Cardiac muscle cell (in vitro differentiated cells and primary cell): ENCODE results near the gene APBA2. TPM values are rescaled to one million over a fixed set of nuclear protein-coding genes. Genes with fewer than 3 reads are reported as not detected.
A peak's percentile ranks its signal among the peaks of the same experiment; 100 is the strongest.

Source experiments
- DNase-seq, 2 donors: peaks; one replicate each; pipeline versions ENCODE4 v3.0.0 to v3.0.0-alpha.2; 2010 to 2017; ENCODE audit warnings: low read depth in 1 of 2, low spot score in 1 of 2
- H3K27ac ChIP-seq: fragments of 200-600 bp; sonication (generic); 2 replicates; pipeline ENCODE4 v1.5.1; 2016
- H3K27me3 ChIP-seq: fragments of 200-600 bp; sonication (generic); 2 replicates; pipeline ENCODE4 v1.6.0; 2016; ENCODE audit warnings: control low read depth
- H3K36me3 ChIP-seq: fragments of 200-600 bp; sonication (generic); 2 replicates; pipeline ENCODE4 v1.5.1; 2016; ENCODE audit warnings: control low read depth
- H3K4me1 ChIP-seq: fragments of 200-600 bp; sonication (generic); 2 replicates; pipeline ENCODE4 v1.8.1; 2017; ENCODE audit warnings: low read depth, mild to moderate bottlenecking, mixed run types
- H3K4me3 ChIP-seq: fragments of 200-600 bp; sonication (generic); 2 replicates; pipeline ENCODE4 v1.5.1; 2016; ENCODE audit warnings: mild to moderate bottlenecking
- H3K9me3 ChIP-seq: fragments of 200-600 bp; sonication (generic); 2 replicates; pipeline ENCODE4 v1.5.1; 2017; ENCODE audit warnings: low read depth, mild to moderate bottlenecking, control low read depth
- CTCF ChIP-seq: IDR thresholded peaks from 2 replicates; pipeline ENCODE4 v1.5.1; 2012; ENCODE audit warnings: low read depth, mild to moderate bottlenecking, low read length
- polyA plus RNA-seq: library from polyadenylated mRNA; unstranded; fragments of >200 nt; fragmentation: Nextera tagmentation; extraction: Ambion mirVana; gene quantifications from 2 replicates; pipeline ENCODE4 v1.2.1, GENCODE V29; 2016
- total RNA-seq: library from RNA; depleted of rRNA; stranded (reverse); fragments of >200 nt; gene quantifications from 2 replicates; pipeline ENCODE4 v1.2.3, GENCODE V29; 2016

The APBA2 gene
- total and polyA plus RNA-seq, 2 experiments from 2014 or later: 20.5 to 33.2 TPM

- DNase-seq: no peak
- Histone ChIP-seq H3K9me3 (no peaks in the 10 kb centered on the region), H3K4me3 (no peak overlapping the region), H3K27ac (no peak overlapping the region), H3K27me3 (no peaks in the 10 kb centered on the region), H3K4me1 (peaks cover 37% of the 10 kb centered on the region), H3K36me3 (no peaks in the 10 kb centered on the region)
- no peak for TF ChIP-seq CTCF
These were observed 109.9 kb downstream of the APBA2 start for GRCh38 chr15:28995705-28996104.

GRCh38 chr15:28996289-28996688 is 110.5 kb downstream of the APBA2 start:
- Histone ChIP-seq H3K9me3 (no peaks in the 10 kb centered on the region), H3K27me3 (no peaks in the 10 kb centered on the region), H3K4me1 (peaks cover 36% of the 10 kb centered on the region), H3K36me3 (no peaks in the 10 kb centered on the region), H3K4me3 (no peak overlapping the region), H3K27ac (no peak overlapping the region)
- DNase-seq: no peak
- TF ChIP-seq CTCF: no peak

- DNase-seq: no peak
- H3K36me3 ChIP-seq: no peaks in the 10 kb centered on the region
- H3K27me3 ChIP-seq: no peaks in the 10 kb centered on the region
- H3K4me3 ChIP-seq: no peak overlapping the region
- H3K4me1 ChIP-seq: peaks cover 29% of the 10 kb centered on the region
- no peak for TF ChIP-seq CTCF
- no peaks in the 10 kb centered on the region for H3K9me3 ChIP-seq
- H3K27ac ChIP-seq: no peak overlapping the region
These were observed 111.2 kb downstream of the APBA2 start for GRCh38 chr15:28996953-28997352.

GRCh38 chr15:28997791-28998190 is 112.0 kb downstream of the APBA2 start:
- TF ChIP-seq CTCF: no peak
- DNase-seq: no peak
- H3K27ac ChIP-seq: no peak overlapping the region
- H3K36me3 ChIP-seq: no peaks in the 10 kb centered on the region
- no peaks in the 10 kb centered on the region for H3K9me3 ChIP-seq
- peaks cover 21% of the 10 kb centered on the region for H3K4me1 ChIP-seq
- H3K27me3 ChIP-seq: no peaks in the 10 kb centered on the region
- no peak overlapping the region for H3K4me3 ChIP-seq

GRCh38 chr15:28998511-28998910 is 112.7 kb downstream of the APBA2 start:
- DNase-seq: peak in 1 of 2 donors; percentile 18
- no peak for TF ChIP-seq CTCF
- H3K9me3 ChIP-seq: no peaks in the 10 kb centered on the region
- no peak overlapping the region for H3K27ac ChIP-seq
- peaks cover 14% of the 10 kb centered on the region for H3K4me1 ChIP-seq
- H3K4me3 ChIP-seq: no peak overlapping the region
- H3K27me3 ChIP-seq: no peaks in the 10 kb centered on the region
- H3K36me3 ChIP-seq: no peaks in the 10 kb centered on the region
